Right lobe of liver (tissue), 4 donors: ENCODE data around the gene DDX19B.

Experiments
- POLR2A ChIP-seq: fragments of 450-650 bp; IDR thresholded peaks from one replicate; pipeline ENCODE4 v1.6.1; 2017; ENCODE audit warnings: antibody characterized with exemption, mild to moderate bottlenecking
- TF ChIP-seq, protein P1 (sequence below), 4 donors: fragments of 200-600 bp in 3 of 4; fragments of 450-650 bp in 1 of 4; IDR thresholded peaks; one replicate each; pipeline versions ENCODE4 v1.5.1 to v1.8.0; 2016 to 2022; ENCODE audit warnings: antibody characterized with exemption in 4 of 4, mild to moderate bottlenecking in 2 of 4
- donor health status: DM: no; HTN: no; CAD: no.
- donor health status: DM: no; HTN: no; CAD: no.
- donor health status: DM: no; HTN: yes; CAD: no.

- TF ChIP-seq POLR2A = no peak
- TF ChIP-seq, protein P1, sequence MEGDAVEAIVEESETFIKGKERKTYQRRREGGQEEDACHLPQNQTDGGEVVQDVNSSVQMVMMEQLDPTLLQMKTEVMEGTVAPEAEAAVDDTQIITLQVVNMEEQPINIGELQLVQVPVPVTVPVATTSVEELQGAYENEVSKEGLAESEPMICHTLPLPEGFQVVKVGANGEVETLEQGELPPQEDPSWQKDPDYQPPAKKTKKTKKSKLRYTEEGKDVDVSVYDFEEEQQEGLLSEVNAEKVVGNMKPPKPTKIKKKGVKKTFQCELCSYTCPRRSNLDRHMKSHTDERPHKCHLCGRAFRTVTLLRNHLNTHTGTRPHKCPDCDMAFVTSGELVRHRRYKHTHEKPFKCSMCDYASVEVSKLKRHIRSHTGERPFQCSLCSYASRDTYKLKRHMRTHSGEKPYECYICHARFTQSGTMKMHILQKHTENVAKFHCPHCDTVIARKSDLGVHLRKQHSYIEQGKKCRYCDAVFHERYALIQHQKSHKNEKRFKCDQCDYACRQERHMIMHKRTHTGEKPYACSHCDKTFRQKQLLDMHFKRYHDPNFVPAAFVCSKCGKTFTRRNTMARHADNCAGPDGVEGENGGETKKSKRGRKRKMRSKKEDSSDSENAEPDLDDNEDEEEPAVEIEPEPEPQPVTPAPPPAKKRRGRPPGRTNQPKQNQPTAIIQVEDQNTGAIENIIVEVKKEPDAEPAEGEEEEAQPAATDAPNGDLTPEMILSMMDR (IDR thresholded peaks at IDR 0.05) = no peak
Observed at GRCh38 chr16:70254965-70255286, 44.1 kb upstream of the DDX19B start.
